Measurements from ENCODE around the gene CACNB4. TPM values are rescaled to one million over a fixed set of nuclear protein-coding genes. Genes with fewer than 3 reads are reported as not detected.

The CACNB4 gene
- polyA plus RNA-seq, 1 of the 3 experiments (the other 2 are of a cell fraction) = 0.18 TPM

- Histone ChIP-seq H3F3A (replicated peaks; ENCODE audit: insufficient read depth) (no peaks in the 10 kb centered on the region), H3K27ac (ENCODE audit: low read depth in 2 of 2, low read length in 1 of 2) (no peak overlapping the region), H3K4me1 (ENCODE audit: control insufficient read depth in 1 of 2, insufficient read depth in 2 of 2, low read depth in 1 of 2, low read length in 1 of 2) (no peaks in the 10 kb centered on the region), H3K4me3 (ENCODE audit: low read depth in 2 of 2, low read length in 1 of 2) (no peak overlapping the region), H3K36me3 (replicated peaks in 1 of 2; ENCODE audit: control insufficient read depth in 1 of 2, insufficient read depth in 2 of 2, low read length in 1 of 2) (peaks cover 19 to 20% of the 10 kb centered on the region in 2 experiments), H3K9me3 (no peaks in the 10 kb centered on the region), H3K9me2 (no peaks in the 10 kb centered on the region), H3K27me3 (ENCODE audit: insufficient read depth) (no peaks in the 10 kb centered on the region), H3K4me2 (no peak overlapping the region), H3K79me2 (ENCODE audit: insufficient read depth) (no peaks in the 10 kb centered on the region), H4K20me1 (ENCODE audit: insufficient read depth) (no peaks in the 10 kb centered on the region), H3K9ac (no peak overlapping the region), H2AFZ (ENCODE audit: low read depth) (no peak overlapping the region)
- 96% methylated on average over 5 of the region's 5 CpGs for WGBS (ENCODE audit: low lambda C conversion rate)
- no peak for DNase-seq
- ChIA-PET POLR2A (no interaction called here), CTCF (interaction anchor here (2.2 kb wide), 1 partner anchor 239 kb away, joined by 8 read pairs; no protein-coding TSS in a partner anchor)
- no peak for TF ChIP-seq RCOR1 (IDR thresholded peaks at IDR 0.05; ENCODE audit: low read length)
- no peak for TF ChIP-seq CHD2 (IDR thresholded peaks at IDR 0.05; ENCODE audit: low read length, partially characterized antibody)
- TF ChIP-seq GABPA (IDR thresholded peaks at IDR 0.05; ENCODE audit: low read depth) = no peak
- TF ChIP-seq MXI1 (IDR thresholded peaks at IDR 0.05; ENCODE audit: low read depth, low read length) = no peak
- TF ChIP-seq FOXM1 (IDR thresholded peaks at IDR 0.05; ENCODE audit: low read depth) = no peak
Observed at GRCh38 chr2:151786077-151786476, 312.8 kb downstream of the CACNB4 start.

GRCh38 chr2:151783133-151783520 lies 315.7 kb downstream of the CACNB4 start:
- Histone ChIP-seq H3K36me3 (replicated peaks in 1 of 2; ENCODE audit: control insufficient read depth in 1 of 2, insufficient read depth in 2 of 2, low read length in 1 of 2) (peaks cover 8 to 19% of the 10 kb centered on the region in 2 experiments), H3K9me2 (no peaks in the 10 kb centered on the region), H3K4me3 (ENCODE audit: low read depth in 2 of 2, low read length in 1 of 2) (no peak overlapping the region), H3K27me3 (ENCODE audit: insufficient read depth) (no peaks in the 10 kb centered on the region), H3F3A (replicated peaks; ENCODE audit: insufficient read depth) (no peaks in the 10 kb centered on the region), H3K4me1 (ENCODE audit: control insufficient read depth in 1 of 2, insufficient read depth in 2 of 2, low read depth in 1 of 2, low read length in 1 of 2) (no peaks in the 10 kb centered on the region), H3K9me3 (no peaks in the 10 kb centered on the region), H3K9ac (no peak overlapping the region), H3K4me2 (no peak overlapping the region), H3K27ac (ENCODE audit: low read depth in 2 of 2, low read length in 1 of 2) (no peak overlapping the region), H3K79me2 (ENCODE audit: insufficient read depth) (no peaks in the 10 kb centered on the region), H2AFZ (ENCODE audit: low read depth) (no peak overlapping the region), H4K20me1 (ENCODE audit: insufficient read depth) (no peaks in the 10 kb centered on the region)
- ChIA-PET POLR2A (no interaction called here), CTCF (interaction anchor here (1.6 kb wide), 1 partner anchor 242 kb away, joined by 5 read pairs; no protein-coding TSS in a partner anchor)
- DNase-seq = no peak
- WGBS (ENCODE audit: low lambda C conversion rate) = 94% methylated on average over 2 of the region's 2 CpGs
- no peak for TF ChIP-seq RXRA (IDR thresholded peaks at IDR 0.05; ENCODE audit: borderline replicate concordance, low read depth)
- no peak for TF ChIP-seq FOXJ3 (CRISPR knock-in tag; IDR thresholded peaks at IDR 0.05)
- TF ChIP-seq MXI1 (IDR thresholded peaks at IDR 0.05; ENCODE audit: low read depth, low read length) = no peak
- no peak for TF ChIP-seq IRF3 (IDR thresholded peaks at IDR 0.05; ENCODE audit: low read depth, low read length)
- no peak for TF ChIP-seq TEAD4 (IDR thresholded peaks at IDR 0.05; ENCODE audit: borderline replicate concordance, insufficient read depth)
- no peak for TF ChIP-seq MEF2A (IDR thresholded peaks at IDR 0.05; ENCODE audit: borderline replicate concordance, low read depth)
- TF ChIP-seq SMC3 (IDR thresholded peaks at IDR 0.05; ENCODE audit: low read depth, low read length) = no peak
- no peak for TF ChIP-seq MAX (IDR thresholded peaks at IDR 0.05; ENCODE audit: low read depth)
- TF ChIP-seq JUND (IDR thresholded peaks at IDR 0.05) = no peak
- no peak for TF ChIP-seq EP300 (IDR thresholded peaks at IDR 0.05; ENCODE audit: borderline replicate concordance in 1 of 2, low read depth in 1 of 2, low read length in 1 of 2)
- no peak for TF ChIP-seq YY1 (IDR thresholded peaks at IDR 0.05; ENCODE audit: low read depth)
- TF ChIP-seq RFX5 (IDR thresholded peaks at IDR 0.05; ENCODE audit: low read length) = no peak
- no peak for TF ChIP-seq GABPA (IDR thresholded peaks at IDR 0.05; ENCODE audit: low read depth)
- TF ChIP-seq USF1 (IDR thresholded peaks at IDR 0.05; ENCODE audit: borderline replicate concordance, low read depth) = no peak
- TF ChIP-seq FOSL2 (IDR thresholded peaks at IDR 0.05; ENCODE audit: borderline replicate concordance, low read depth) = no peak
- TF ChIP-seq NFIC (IDR thresholded peaks at IDR 0.05; ENCODE audit: borderline replicate concordance) = no peak
- no peak for TF ChIP-seq ELF1 (IDR thresholded peaks at IDR 0.05)
- TF ChIP-seq TCF12 (IDR thresholded peaks at IDR 0.05) = no peak
- no peak for TF ChIP-seq GATA2 (CRISPR knock-in tag; IDR thresholded peaks at IDR 0.05)

Data from SK-N-SH (cell line).